B cell (primary cell): ENCODE data around the gene ERCC8. TPM values are rescaled to one million over a fixed set of nuclear protein-coding genes. Genes with fewer than 3 reads are reported as not detected.

Experiments
- ATAC-seq: fragments of 200-7000 bp; cut with Tn5 transposase; one replicate; pipeline ENCODE4 v1.10.0; 2021; ENCODE audit warnings: low read depth, mild to moderate bottlenecking, moderate number of reproducible peaks, moderate library complexity
- CTCF ChIA-PET: fragments of 350-600 bp; sonication (Branson Sonifier 250); formaldehyde crosslinking; loops from one replicate; lab custom pipeline; 2021; ENCODE audit warnings: antibody characterized with exemption, inconsistent platforms; lab: Charles Lee
- POLR2A ChIA-PET: fragments of 350-600 bp; sonication (Branson Sonifier 250); formaldehyde crosslinking; loops from one replicate; lab custom pipeline; 2021; ENCODE audit warnings: antibody characterized with exemption; lab: Charles Lee
- DNase-seq: peaks from one replicate; pipeline ENCODE4 v3.0.0; 2013
- H2AFZ ChIP-seq: 2 replicates; pipeline ENCODE4 v1.6.1; 2012; ENCODE audit warnings: mild to moderate bottlenecking, low read depth, low read length; ENCODE audit not compliant: insufficient read depth, poor library complexity, severe bottlenecking
- H3K27ac ChIP-seq, 2 donors: 1 replicate in 1 of 2; 2 replicates in 1 of 2; pipeline ENCODE4 v1.5.1; 2012 to 2013; ENCODE audit warnings: low read length in 2 of 2, mild to moderate bottlenecking in 2 of 2, moderate library complexity in 1 of 2
- H3K27me3 ChIP-seq, 4 experiments: fragments of 200-600 bp in 1 of 4; sonication (generic) in 1 of 4; replicated peaks in 1 of 4; 1 replicate in 2 of 4; 2 replicates in 2 of 4; pipeline versions ENCODE4 v1.6.1 to v1.7.0; 2013 to 2016; ENCODE audit warnings: low read length in 3 of 4, mild to moderate bottlenecking in 2 of 4, mixed read lengths in 1 of 4, moderate library complexity in 1 of 4; ENCODE audit not compliant: insufficient read depth in 4 of 4, control insufficient read depth in 3 of 4; ENCODE audit errors: control extremely low read depth in 1 of 4
- H3K36me3 ChIP-seq, 2 experiments: replicated peaks in 1 of 2; 1 replicate in 1 of 2; 2 replicates in 1 of 2; pipeline versions ENCODE4 v1.6.1 to v1.7.1; 2013; ENCODE audit warnings: low read length in 1 of 2; ENCODE audit not compliant: insufficient read depth in 2 of 2, control insufficient read depth in 1 of 2; ENCODE audit errors: control extremely low read depth in 1 of 2, extremely low read depth in 1 of 2
- H3K4me1 ChIP-seq, 2 donors: fragments of 200-600 bp in 1 of 2; sonication (generic) in 1 of 2; 1 replicate in 1 of 2; 2 replicates in 1 of 2; pipeline versions ENCODE4 v1.5.1 to v1.6.1; 2013 to 2017; ENCODE audit warnings: low read length in 2 of 2; ENCODE audit not compliant: control insufficient read depth in 2 of 2, insufficient read depth in 2 of 2
- H3K4me2 ChIP-seq: replicated peaks from 2 replicates; pipeline ENCODE3; 2012; ENCODE audit warnings: mild to moderate bottlenecking, low read depth, low read length; ENCODE audit not compliant: poor library complexity, severe bottlenecking
- H3K4me3 ChIP-seq, 5 experiments: fragments of 200-600 bp in 1 of 5; sonication (generic) in 1 of 5; 1 replicate in 3 of 5; 2 replicates in 2 of 5; pipeline versions ENCODE4 v1.5.1 to v1.7.0; 2011 to 2016; ENCODE audit warnings: low read length in 4 of 5, mild to moderate bottlenecking in 4 of 5, low read depth in 2 of 5, control low read depth in 1 of 5, moderate library complexity in 1 of 5; ENCODE audit not compliant: insufficient read depth in 1 of 5; ENCODE audit errors: control extremely low read depth in 1 of 5, extremely low read depth in 1 of 5
- H3K79me2 ChIP-seq: fragments of 200-600 bp; sonication (generic); one replicate; pipeline ENCODE4 v1.6.0; 2016; ENCODE audit warnings: low read length; ENCODE audit not compliant: control insufficient read depth, insufficient read depth
- H3K9ac ChIP-seq: fragments of 200-600 bp; sonication (generic); 2 replicates; pipeline ENCODE4 v1.6.1; 2017; ENCODE audit warnings: mild to moderate bottlenecking, low read length, moderate library complexity
- H3K9me3 ChIP-seq, 3 donors: one replicate each; pipeline versions ENCODE4 v1.6.1 to v1.7.1; 2013; ENCODE audit warnings: low read length in 2 of 3; ENCODE audit not compliant: control insufficient read depth in 2 of 3, insufficient read depth in 1 of 3; ENCODE audit errors: control extremely low read depth in 1 of 3
- H4K20me1 ChIP-seq: 2 replicates; pipeline ENCODE4 v1.6.0; 2012; ENCODE audit warnings: mild to moderate bottlenecking, low read length; ENCODE audit not compliant: insufficient read depth, control insufficient read depth, poor library complexity, severe bottlenecking
- H3K27ac Mint-ChIP-seq: one replicate; pipeline ENCODE4 v1.8.0; 2021; ENCODE audit warnings: mixed read lengths
- H3K27me3 Mint-ChIP-seq: one replicate; pipeline ENCODE4 v1.8.0; 2021; ENCODE audit warnings: mixed read lengths
- H3K4me1 Mint-ChIP-seq: one replicate; pipeline ENCODE4 v1.8.0; 2021; ENCODE audit warnings: mixed read lengths
- H3K4me3 Mint-ChIP-seq: one replicate; pipeline ENCODE4 v1.8.0; 2021; ENCODE audit warnings: mixed read lengths
- H3K9me3 Mint-ChIP-seq: one replicate; pipeline ENCODE4 v1.8.0; 2022; ENCODE audit warnings: mixed read lengths; ENCODE audit not compliant: insufficient read depth
- CTCF ChIP-seq: fragments of 200-600 bp; IDR thresholded peaks from one replicate; pipeline ENCODE4 v1.8.0; 2022; ENCODE audit warnings: antibody characterized with exemption, mild to moderate bottlenecking
- EZH2 ChIP-seq: IDR thresholded peaks from 2 replicates; pipeline ENCODE4 v1.6.1; 2012; ENCODE audit warnings: borderline replicate concordance, low read depth, mild to moderate bottlenecking, moderate library complexity, low read length; ENCODE audit not compliant: insufficient read depth, poor library complexity, severe bottlenecking
- WGBS: methylation state at CpG from one replicate; pipeline ENCODE4 v1.1.5; 2013; ENCODE audit warnings: missing lambda C conversion rate; ENCODE audit not compliant: insufficient coverage; 5-methylcytosine and 5-hydroxymethylcytosine counted together
- intact Hi-C: fragments of 100-400 bp; cut with micrococcal nuclease; formaldehyde crosslinking; loops from one replicate; pipeline ENCODE4 v1.10.0; 2022
- polyA plus RNA-seq: library from polyadenylated mRNA; depleted of rRNA; stranded (reverse); fragments of >200 nt; gene quantifications from 2 replicates; pipeline ENCODE4 v1.2.3, GENCODE V29; 2012
- total RNA-seq, 2 donors: library from RNA; stranded (reverse); fragments of 120-200 nt in 1 of 2; gene quantifications; 1 replicate in 1 of 2; 2 replicates in 1 of 2; pipeline versions ENCODE4 v1.2.3 to v1.2.4, GENCODE V29; 2013 to 2022

Gene ERCC8
- total and polyA plus RNA-seq, 2 donors (not counting 1 experiment from before 2014, with no cell fraction given), result 6.8 to 9.2 TPM

DNA sequence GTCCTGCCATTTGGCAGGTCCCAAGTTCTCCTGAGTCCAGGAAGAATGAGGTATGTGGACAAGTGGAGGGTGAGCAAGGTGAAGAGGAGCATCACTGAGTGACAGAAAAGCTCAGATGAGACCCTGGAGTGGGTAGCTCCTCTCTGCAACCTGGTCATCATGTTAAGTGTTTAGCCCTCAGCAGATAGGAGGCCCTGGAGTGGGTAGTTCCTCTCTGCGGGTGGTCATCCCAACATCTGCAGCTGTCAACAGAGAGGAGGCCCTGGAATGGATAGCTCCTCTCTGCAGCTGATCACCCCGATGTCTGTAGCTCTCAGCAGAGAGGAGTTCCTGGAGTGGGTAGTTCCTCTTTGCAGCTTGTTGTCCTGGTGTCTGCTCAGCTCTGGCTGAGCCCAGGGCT, 48.6 kb upstream of the ERCC8 start:
- Histone ChIP-seq H3K27me3 (no peaks in the 10 kb centered on the region), H3K27ac (no peak overlapping the region), H3K9ac (no peak overlapping the region), H3K4me2 (no peak overlapping the region), H3K79me2 (peaks cover 20% of the 10 kb centered on the region), H3K4me3 (no peak overlapping the region), H3K4me1 (no peaks in the 10 kb centered on the region), H3K9me3 (peaks cover 0 to 26% (median 20%) of the 10 kb centered on the region in 3 donors), H3K36me3 (no peaks in the 10 kb centered on the region), H4K20me1 (no peaks in the 10 kb centered on the region), H2AFZ (no peak overlapping the region)
- CTCF ChIA-PET, result no interaction called here
- WGBS, result 100% methylated on average over 2 of the region's 2 CpGs
- Mint-ChIP-seq H3K27me3 (no peaks in the 10 kb centered on the region), H3K4me3 (no peak overlapping the region), H3K27ac (no peak overlapping the region), H3K4me1 (no peaks in the 10 kb centered on the region), H3K9me3 (peaks cover 18% of the 10 kb centered on the region)
- DNase-seq, result no peak
- intact Hi-C loops, result no loop called here
- ATAC-seq, result no peak
- no peak for TF ChIP-seq EZH2
- no peak for TF ChIP-seq CTCF
- POLR2A ChIA-PET, result no interaction called here

DNA sequence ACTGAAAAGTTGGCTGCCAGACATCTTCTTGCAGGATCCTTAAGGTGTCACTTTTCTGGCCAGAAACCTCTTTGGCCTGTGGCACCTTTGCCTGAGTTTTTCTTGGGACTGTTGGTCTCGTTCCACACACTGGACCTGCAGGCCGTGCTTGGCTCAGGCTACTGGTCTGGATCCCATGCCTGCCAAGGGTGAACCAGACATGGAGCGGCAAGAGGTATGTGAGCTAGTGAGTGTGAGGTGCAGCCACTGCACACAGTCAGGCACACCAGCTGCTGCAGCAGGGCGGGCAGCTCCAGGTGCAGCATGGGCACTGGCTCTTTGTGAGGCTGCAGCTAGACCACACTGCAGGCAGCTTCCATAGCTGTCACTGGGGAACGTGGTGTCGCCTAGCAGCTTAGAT, 48.0 kb upstream of the ERCC8 start:
- Mint-ChIP-seq H3K4me3 (no peak overlapping the region), H3K9me3 (peaks cover 19% of the 10 kb centered on the region), H3K27ac (no peak overlapping the region), H3K27me3 (no peaks in the 10 kb centered on the region), H3K4me1 (peaks cover 2% of the 10 kb centered on the region)
- Histone ChIP-seq H3K4me3 (no peak overlapping the region), H3K9me3 (peaks cover 0 to 26% (median 20%) of the 10 kb centered on the region in 3 donors), H3K79me2 (peaks cover 20% of the 10 kb centered on the region), H3K36me3 (no peaks in the 10 kb centered on the region), H3K4me2 (no peak overlapping the region), H3K4me1 (peaks cover under 1 to 1% of the 10 kb centered on the region in 2 donors), H3K9ac (no peak overlapping the region), H3K27me3 (no peaks in the 10 kb centered on the region), H3K27ac (no peak overlapping the region), H2AFZ (no peak overlapping the region), H4K20me1 (no peaks in the 10 kb centered on the region)
- intact Hi-C loops, result no loop called here
- TF ChIP-seq EZH2, result no peak
- TF ChIP-seq CTCF, result no peak
- ChIA-PET POLR2A (no interaction called here), CTCF (no interaction called here)
- no peak for ATAC-seq
- WGBS, result 98% methylated on average over 6 of the region's 6 CpGs
- DNase-seq, result no peak
